Measurements from ENCODE around the gene DNAJB13.

- TF ChIP-seq CTCF (IDR thresholded peaks at IDR 0.05; ENCODE audit: low read length) (no peak), EZH2phosphoT487 (IDR thresholded peaks at IDR 0.05; ENCODE audit: low read length) (no peak), EZH2 (optimal IDR thresholded peaks at IDR 0.05; ENCODE audit: low read depth, low read length) (no peak)
Observed at GRCh38 chr11:73997120-73997770, 46.4 kb downstream of the DNAJB13 start.
